Smooth muscle cell (in vitro differentiated cells): Measurements from ENCODE around the gene RTL1. TPM values are rescaled to one million over a fixed set of nuclear protein-coding genes. Genes with fewer than 3 reads are reported as not detected.
A peak's percentile ranks its signal among the peaks of the same experiment; 100 is the strongest.

Source experiments
- DNase-seq: peaks from one replicate; lab custom pipeline; 2025; ENCODE audit not compliant: unreplicated experiment; lab: John Stamatoyannopoulos, UW
- H2AFZ ChIP-seq: fragments of 200-600 bp; sonication (generic); 2 replicates; pipeline ENCODE4 v1.6.0; 2016; ENCODE audit warnings: antibody characterized with exemption, low read depth, mild to moderate bottlenecking
- H3F3A ChIP-seq: fragments of 200-600 bp; sonication (generic); 2 replicates; pipeline ENCODE4 v1.6.0; 2017; ENCODE audit warnings: antibody characterized with exemption, low read depth
- H3K27ac ChIP-seq: fragments of 200-600 bp; sonication (generic); 2 replicates; pipeline ENCODE4 v1.5.1; 2016; ENCODE audit warnings: low read depth, mild to moderate bottlenecking
- H3K27me3 ChIP-seq: fragments of 200-600 bp; sonication (generic); 2 replicates; pipeline ENCODE4 v1.6.1; 2016; ENCODE audit warnings: low read depth, mild to moderate bottlenecking
- H3K36me3 ChIP-seq: fragments of 200-600 bp; sonication (generic); 2 replicates; pipeline ENCODE4 v1.5.1; 2016; ENCODE audit warnings: low read depth
- H3K4me1 ChIP-seq: fragments of 200-600 bp; sonication (generic); 2 replicates; pipeline ENCODE4 v1.5.1; 2016; ENCODE audit warnings: low read depth
- H3K4me2 ChIP-seq: fragments of 200-600 bp; sonication (generic); 2 replicates; pipeline ENCODE4 v1.6.0; 2016; ENCODE audit warnings: mild to moderate bottlenecking
- H3K4me3 ChIP-seq: fragments of 200-600 bp; sonication (generic); 2 replicates; pipeline ENCODE4 v1.5.1; 2016; ENCODE audit warnings: mild to moderate bottlenecking
- H3K79me2 ChIP-seq: fragments of 200-600 bp; sonication (generic); 2 replicates; pipeline ENCODE4 v1.6.0; 2016; ENCODE audit warnings: low read depth, mild to moderate bottlenecking
- H3K9ac ChIP-seq: fragments of 200-600 bp; sonication (generic); 2 replicates; pipeline ENCODE4 v1.6.0; 2016; ENCODE audit warnings: low read depth
- H3K9me3 ChIP-seq: fragments of 200-600 bp; sonication (generic); replicated peaks from 2 replicates; pipeline ENCODE4 v1.5.1; 2016; ENCODE audit warnings: low read depth
- H4K20me1 ChIP-seq: fragments of 200-600 bp; sonication (generic); 2 replicates; pipeline ENCODE4 v1.6.0; 2016; ENCODE audit warnings: low read depth
- CTCF ChIP-seq: fragments of 200-600 bp; sonication (generic); IDR thresholded peaks from 2 replicates; pipeline ENCODE4 v1.5.1; 2017; ENCODE audit warnings: borderline replicate concordance, mild to moderate bottlenecking, antibody characterized with exemption; ENCODE audit not compliant: insufficient read depth, poor library complexity, severe bottlenecking
- WGBS: methylation state at CpG from one replicate; pipeline ENCODE4 v1.1.7; 2016; ENCODE audit warnings: low lambda C conversion rate; 5-methylcytosine and 5-hydroxymethylcytosine counted together
- polyA plus RNA-seq: library from polyadenylated mRNA; unstranded; fragments of >200 nt; fragmentation: Nextera tagmentation; extraction: Ambion mirVana; gene quantifications from 2 replicates; pipeline ENCODE4 v1.2.1, GENCODE V29; 2016
- total RNA-seq: library from RNA; depleted of rRNA; stranded (reverse); fragments of >200 nt; gene quantifications from 2 replicates; pipeline ENCODE4 v1.2.3, GENCODE V29; 2014

Gene RTL1
- total and polyA plus RNA-seq, 2 experiments from 2014 or later, result 6.7 to 13.9 TPM

DNA sequence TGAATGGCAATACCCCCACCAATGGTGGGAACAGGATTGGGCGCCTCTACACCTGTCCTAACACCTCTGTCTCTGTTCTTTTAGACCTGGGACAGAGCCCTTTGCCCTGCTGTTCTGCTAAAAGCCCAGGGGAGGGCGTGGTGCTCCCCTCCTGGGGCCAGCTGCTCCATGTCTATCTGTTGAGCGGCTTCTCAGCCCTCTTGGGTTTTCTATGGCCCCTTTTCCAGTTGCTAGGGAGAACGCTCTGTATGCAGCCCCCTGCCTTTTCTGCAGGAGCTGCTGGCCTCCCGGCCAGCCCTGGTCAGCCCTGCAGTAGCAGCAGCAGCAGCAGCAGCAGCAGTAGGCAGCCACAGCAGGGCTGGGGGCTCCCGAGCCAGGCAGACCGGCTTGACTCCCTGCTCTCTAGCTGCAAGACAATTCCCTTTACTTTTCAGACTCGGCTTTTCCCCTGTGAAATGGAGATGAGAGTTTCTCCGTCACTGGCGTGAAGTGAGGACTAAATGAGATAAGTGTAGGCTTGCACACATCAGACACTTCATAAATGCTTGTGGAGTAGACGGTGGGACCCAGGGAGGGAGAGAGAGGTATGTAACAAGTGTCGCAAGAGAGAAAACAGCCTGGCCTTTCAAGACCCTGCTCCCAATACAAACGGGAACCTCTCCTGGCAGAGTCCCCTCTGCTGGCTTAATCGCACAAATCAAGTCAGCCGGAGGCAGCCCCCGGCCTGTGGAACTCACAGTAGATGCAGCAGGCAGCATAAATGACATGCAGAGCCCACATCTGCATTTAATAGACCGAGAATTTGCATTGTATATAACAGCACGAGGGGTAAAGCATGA, 1.0 kb downstream of the RTL1 start:
- Histone ChIP-seq H3K4me1 (peaks cover 52% of the 10 kb centered on the region), H3K9me3 (no peaks in the 10 kb centered on the region), H3K79me2 (peaks cover 4% of the 10 kb centered on the region), H3K36me3 (no peaks in the 10 kb centered on the region), H4K20me1 (no peaks in the 10 kb centered on the region), H3K27me3 (no peaks in the 10 kb centered on the region), H3K27ac (peak overlapping the region; percentile 41), H3K9ac (no peak overlapping the region), H3F3A (peaks cover 2% of the 10 kb centered on the region), H3K4me3 (no peak overlapping the region), H2AFZ (no peak overlapping the region), H3K4me2 (peak overlapping the region; percentile 83)
- no peak for DNase-seq
- 23% methylated on average over 18 of the region's 18 CpGs for WGBS
- peak; percentile 44 for TF ChIP-seq CTCF

DNA sequence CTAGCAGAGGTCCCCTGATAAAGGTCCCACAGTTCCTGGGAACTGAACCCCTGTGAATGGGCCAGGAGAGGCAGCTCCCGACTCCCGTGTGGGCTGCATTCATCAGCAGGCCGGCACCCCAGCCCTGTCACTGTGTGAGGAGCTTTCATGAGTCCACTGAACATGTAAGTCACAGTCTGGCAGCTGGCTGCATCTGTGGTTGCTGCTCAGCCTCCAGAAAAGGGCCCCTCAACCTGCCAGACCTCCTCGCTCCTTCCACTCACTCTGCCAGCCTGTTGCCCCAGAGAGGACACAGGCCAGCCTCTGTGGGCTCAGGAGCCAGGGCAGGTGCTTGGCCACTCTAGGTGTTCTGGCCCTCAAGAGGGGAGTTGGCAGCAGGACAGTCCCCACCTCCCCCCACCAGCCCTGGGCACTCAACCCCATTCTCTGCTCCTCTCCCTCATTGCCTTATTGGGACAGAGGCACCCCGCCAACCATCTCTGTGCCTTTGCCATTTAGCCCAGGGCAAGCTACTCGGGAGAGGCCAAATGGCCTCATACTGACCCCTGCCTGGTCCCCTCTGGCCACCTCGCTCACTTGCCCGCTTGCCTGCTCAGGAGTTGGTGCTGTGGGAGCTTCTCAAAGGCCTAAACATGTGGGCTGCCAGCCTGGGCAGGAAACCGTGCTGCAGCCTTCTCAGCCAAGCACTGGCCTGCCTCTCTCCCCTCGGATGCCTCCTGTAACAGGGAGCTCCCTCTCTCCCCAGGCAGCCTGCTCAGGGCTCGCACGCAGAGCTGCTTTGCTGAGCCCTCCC, 1.9 kb downstream of the RTL1 start:
- DNase-seq, result no peak
- H3K36me3 ChIP-seq, result no peaks in the 10 kb centered on the region
- peaks cover 9% of the 10 kb centered on the region for H3K79me2 ChIP-seq
- no peak for TF ChIP-seq CTCF
- no peak overlapping the region for H2AFZ ChIP-seq
- H3K4me2 ChIP-seq, result peak overlapping the region; percentile 83
- no peaks in the 10 kb centered on the region for H3K9me3 ChIP-seq
- H4K20me1 ChIP-seq, result no peaks in the 10 kb centered on the region
- no peak overlapping the region for H3K9ac ChIP-seq
- H3K4me1 ChIP-seq, result peaks cover 60% of the 10 kb centered on the region
- no peaks in the 10 kb centered on the region for H3K27me3 ChIP-seq
- peaks cover 2% of the 10 kb centered on the region for H3F3A ChIP-seq
- H3K4me3 ChIP-seq, result no peak overlapping the region
- WGBS, result 83% methylated on average over 12 of the region's 12 CpGs
- H3K27ac ChIP-seq, result no peak overlapping the region

- Histone ChIP-seq H2AFZ (no peak overlapping the region), H3K4me2 (peak overlapping the region; percentile 83), H3K27me3 (no peaks in the 10 kb centered on the region), H3K36me3 (no peaks in the 10 kb centered on the region), H4K20me1 (no peaks in the 10 kb centered on the region), H3K4me3 (peak overlapping the region; percentile 16), H3F3A (peaks cover 2% of the 10 kb centered on the region), H3K27ac (peak overlapping the region; percentile 49), H3K79me2 (peaks cover 9% of the 10 kb centered on the region), H3K9ac (no peak overlapping the region), H3K4me1 (peaks cover 61% of the 10 kb centered on the region), H3K9me3 (no peaks in the 10 kb centered on the region)
- peak; percentile 51 for TF ChIP-seq CTCF
- DNase-seq, result no peak
- 41% methylated on average over 15 of the region's 15 CpGs for WGBS
These were observed 2.6 kb downstream of the RTL1 start for GRCh38 chr14:100900837-100901390.
